ENCODE data around the gene MYL5.
"Not testable (repeated sequence)": the region's sequence is repeated elsewhere in the genome, so short reads cannot be mapped to it uniquely, and the experiment has no call there.

The MYL5 gene

DNA sequence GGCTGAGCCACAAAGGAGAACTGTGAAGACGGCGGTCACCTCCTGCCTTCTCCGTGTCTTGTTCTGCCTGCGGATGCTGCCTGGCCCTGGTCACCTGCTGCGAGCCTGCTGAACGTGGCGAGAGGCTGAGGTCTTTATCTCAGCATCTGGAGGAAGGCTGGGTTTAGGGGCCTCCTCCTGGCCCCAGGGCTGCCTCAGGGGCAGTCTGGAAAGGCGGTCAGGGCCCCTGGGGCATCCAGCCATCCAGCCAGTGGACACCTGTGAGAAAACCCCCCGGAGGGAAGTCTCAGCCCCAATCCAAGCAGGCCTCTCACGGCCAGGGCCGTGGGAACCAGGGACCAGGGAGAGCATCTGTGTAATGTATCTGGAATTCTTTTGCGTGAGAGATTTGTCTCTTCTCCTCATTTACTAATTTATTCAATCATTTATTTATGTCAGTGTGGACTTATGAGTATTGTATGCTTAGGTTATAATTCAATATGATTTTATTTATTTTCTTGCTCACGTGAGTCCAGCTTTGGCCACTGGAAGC is 37.6 kb upstream of the MYL5 start:
- FAIRE-seq = no peak

DNA sequence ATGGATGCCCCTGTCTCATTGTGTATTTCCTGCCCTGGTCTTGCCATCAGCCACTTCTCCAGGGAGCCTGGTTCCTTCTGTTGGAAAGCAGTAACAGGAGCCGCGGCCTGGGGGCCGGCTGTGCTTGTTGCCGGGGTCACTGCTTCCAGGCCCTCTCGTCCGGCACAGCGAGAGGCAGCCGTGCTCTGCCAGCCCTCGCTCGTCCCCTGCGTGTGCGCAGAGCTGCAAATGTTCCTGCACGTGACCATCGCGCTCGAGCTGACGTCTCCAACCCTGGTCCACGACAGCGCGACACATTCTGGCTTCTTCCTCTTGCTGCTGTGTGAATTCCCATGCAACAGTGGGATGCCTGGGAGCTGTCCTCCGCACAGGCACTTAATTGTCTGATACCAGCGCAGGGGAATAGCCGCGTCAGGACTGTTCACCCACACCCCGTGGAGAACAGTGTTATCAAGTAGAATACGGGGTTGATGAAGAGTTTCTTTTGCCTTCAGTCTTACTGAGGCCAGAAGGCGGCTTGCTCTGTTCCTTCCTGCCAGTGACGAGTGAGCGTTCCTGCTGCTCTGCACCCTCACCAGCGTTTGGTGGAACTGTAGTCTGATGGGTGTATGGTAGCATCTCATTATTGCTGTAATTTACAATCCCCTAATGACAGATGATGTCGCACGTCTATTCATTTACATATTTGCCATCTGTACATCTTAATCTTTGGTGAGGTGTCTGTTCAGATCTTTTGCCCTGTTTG is 36.6 kb upstream of the MYL5 start:
- no peak for FAIRE-seq

DNA sequence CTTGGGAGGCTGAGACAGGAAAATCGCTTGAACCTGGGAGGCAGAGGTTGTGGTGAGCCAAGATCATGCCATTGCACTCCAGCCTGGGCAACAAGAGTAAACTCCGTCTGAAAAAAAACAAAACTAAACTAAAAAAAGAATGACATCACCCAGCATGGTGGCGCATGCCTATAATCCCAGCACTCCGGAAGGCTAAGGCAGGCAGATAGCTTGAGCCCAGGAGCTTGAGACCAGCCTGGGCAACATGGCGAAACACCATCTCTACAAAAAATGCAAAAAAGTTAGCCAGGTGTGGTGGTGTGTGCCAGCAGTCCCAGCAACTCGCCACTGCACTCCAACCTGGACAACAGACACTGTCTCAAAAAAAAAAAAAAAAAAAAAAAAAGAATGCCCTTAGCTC is 32.0 kb upstream of the MYL5 start:
- FAIRE-seq = not testable (repeated sequence)

DNA sequence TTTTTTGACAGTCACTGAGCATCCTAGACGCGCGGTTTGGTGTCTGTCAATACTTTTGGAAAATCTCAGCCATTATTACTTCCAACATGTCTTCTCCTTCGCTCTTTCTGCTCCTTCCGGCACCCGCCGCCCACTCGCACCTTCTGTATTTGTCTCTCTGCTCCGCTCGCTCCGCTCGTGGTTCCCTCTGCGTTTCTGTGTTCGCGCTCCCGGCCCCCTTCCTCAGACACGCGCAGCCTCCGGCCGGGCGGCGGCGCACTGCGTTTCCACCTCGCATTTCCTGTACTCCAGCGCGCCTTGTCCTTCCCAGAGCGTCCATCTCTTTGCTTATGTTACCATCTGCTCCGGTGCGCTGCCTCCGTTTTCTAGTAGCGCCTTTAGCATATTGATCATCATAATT is 27.9 kb upstream of the MYL5 start:
- no peak for FAIRE-seq

DNA sequence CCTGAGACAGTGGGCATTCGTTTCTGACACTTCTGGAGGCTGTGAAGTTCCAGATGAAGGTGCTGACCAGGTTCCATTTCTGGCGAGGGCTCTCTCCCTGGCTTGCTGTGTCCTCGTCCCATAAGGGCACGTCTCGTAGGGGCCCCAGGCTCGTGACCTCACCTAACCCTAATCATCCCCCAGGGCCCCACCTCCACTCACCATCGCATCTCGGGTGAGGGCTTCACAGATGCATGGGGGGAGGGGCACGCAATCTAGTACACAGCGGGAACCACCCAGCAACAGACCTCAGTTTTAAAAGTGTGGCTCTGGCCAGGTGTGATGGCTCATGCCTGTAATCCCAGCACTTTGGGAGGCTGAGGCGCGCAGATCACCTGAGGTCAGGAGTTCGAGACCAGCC is 26.9 kb upstream of the MYL5 start:
- FAIRE-seq = no peak

DNA sequence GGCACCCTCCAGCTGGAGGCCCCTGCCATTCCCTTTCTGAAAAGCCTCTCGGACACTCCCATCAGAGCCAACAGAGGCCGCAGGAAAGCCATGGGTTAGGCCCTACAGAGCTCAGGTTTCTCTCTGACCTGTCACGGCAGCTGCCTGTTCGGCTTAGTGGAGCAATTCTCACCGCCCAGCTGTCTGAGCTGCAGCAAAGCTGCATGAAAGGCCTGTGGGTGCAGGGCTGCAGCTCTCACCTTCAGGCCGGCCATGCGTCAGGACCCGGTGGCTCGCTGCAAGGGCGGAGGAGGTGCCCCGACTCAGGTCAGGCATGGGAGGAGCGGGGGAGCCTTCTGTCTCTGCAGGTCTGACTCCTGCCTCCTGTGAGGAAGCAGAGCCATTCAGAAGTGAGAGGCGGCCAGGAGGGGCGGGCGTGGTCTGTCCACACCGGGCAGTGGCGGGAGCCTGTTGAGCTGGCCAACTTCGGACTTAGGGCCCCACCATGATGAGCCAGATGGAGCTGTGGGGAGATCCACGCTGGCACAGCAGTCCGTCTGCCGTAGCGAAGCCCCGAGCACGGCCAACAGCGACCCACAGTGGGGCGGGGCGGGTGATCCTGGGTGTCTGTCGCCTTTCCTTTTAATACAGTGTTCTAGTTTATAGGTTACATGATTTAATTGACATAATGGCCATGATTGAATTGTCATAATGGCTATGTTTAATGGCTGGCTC is 25.6 kb upstream of the MYL5 start:
- no peak for FAIRE-seq

DNA sequence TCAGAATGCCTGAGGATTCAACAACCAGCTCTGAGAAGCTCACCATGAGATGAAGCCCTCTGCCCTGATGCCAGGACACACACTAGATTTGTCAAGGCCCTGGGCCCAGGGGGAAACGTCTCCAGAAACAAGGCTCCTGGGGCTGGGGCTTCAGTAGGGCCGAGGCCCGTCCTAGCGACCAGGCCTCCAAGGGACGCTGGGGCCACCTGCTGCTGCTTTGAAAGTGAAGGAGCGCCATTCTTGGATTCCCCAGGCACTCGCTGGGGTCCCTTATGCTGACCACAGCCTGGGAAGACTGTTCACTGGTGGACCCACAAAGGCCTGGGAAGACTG is 25.1 kb upstream of the MYL5 start:
- no peak for FAIRE-seq

DNA sequence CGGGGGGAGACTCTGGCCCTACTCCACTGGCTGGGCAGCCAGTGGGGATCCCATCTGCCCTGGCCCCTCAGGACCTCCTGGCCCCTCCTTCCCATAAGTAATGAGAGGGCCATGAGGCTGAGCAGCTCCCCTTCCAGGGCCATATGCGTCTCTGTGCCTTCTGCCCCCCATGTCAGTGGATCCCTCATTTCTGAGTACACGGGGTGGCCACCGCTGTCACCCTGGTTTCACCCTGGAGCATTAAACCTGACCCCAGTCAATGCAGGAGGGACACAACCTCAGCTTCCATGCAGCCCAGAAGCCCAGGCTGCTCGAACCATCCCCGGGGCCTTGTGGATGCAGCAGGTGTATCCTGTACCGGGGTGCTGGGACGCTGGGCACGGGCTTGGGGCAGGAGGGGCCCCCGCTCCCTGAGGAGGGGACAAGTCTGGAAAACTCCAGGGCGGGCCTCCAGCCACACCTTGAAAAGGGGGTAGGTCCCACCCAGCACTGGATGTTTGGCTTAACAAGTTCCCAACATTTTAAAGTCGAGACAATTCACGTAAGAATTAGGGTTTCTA is 24.5 kb upstream of the MYL5 start:
- FAIRE-seq = no peak

DNA sequence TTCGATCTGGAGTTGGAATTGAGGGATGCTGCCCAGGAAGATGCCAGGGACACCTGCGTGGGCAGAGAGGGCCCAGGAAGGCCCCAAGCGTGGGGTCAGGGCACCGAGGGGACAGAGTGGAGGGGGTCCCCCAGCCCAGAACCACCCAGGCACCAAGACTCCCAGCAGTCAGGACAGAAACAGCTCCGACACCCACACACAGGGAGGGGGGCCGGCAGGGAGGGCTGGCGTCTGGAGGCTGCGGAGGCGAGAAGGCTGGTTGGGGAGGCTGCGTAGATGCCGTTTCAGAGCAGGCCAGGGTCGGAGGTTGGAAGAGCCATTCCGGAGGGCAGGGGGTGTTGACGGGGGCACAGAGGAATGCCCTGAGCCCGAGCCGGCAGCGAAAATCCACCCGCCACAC is 23.9 kb upstream of the MYL5 start:
- no peak for FAIRE-seq

DNA sequence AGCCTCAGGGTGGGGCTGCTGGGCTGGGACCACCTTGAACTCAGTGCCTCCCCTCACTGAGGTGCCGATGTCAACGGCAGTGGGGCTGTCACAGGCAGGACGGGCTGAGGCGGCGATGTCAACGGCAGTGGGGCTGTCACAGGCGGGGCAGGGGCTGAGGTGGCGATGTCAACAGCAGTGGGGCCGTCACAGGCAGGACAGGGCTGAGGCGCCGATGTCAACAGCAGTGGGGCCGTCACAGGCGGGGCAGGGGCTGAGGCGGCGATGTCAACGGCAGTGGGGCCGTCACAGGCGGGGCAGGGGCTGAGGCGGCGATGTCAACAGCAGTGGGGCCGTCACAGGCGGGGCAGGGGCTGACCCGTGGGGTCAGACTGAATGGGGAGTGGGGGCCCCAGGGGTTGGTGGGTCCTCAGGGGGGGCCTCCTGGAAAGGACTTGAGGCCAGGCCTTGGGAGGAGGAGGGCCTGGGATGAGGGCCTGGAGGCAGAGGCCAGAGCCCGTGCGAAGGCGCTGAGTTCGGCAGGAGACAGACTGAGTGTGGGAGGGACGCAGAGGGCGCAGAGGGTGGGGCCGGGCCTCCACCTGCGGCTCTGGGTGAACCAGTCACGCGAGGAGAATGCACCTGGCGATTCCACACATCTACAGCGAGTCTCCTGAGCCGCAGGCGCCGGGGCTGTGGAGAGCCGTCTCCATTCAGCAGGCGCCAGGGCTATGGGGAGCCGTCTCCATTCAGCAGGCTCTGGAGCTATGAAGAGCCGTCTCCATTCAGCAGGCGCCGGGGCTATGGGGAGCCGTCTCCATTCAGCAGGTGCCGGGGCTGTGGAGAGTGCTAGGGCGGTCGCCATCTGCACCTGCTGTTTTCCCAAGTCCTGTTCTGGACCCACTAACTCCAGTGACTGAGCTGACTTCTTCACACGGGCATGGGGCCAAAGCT is 23.1 kb upstream of the MYL5 start:
- FAIRE-seq = no peak

DNA sequence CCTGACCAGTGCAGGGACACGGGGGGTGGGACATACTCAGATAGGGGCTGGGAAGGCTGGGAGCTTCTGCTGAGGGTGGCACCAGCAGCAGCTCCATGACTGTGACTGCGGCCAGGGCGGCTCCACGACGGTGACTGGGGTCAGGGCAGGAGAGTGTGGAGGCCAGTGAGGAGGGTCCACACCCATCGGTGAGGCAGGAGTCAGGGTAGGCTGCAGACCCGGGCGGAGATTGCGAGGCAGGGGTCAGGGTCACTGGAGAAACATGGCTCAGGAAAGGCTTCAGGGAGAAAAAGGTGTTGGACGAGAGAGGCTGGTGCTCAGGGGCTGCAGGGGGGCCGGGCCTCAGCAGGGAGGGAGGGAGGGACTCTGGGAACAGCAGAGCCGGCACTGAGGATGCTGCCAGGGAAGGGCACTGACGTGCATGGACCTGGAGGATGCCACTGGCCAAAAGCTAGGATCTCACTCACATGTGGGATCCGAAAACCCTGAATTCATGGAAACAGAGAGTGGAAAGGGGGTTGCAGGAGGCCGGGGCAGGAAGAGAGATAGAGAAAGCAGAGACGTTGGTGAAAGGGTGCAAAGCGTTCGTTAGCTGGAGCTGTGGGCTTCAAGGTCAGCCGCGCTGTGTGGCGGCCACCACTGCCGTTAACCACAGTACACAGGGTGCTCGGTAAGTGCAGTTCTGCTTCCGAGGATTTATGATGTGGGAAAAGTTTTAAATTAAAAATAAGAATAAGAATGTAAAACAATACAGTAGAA is 22.3 kb upstream of the MYL5 start:
- FAIRE-seq = no peak

DNA sequence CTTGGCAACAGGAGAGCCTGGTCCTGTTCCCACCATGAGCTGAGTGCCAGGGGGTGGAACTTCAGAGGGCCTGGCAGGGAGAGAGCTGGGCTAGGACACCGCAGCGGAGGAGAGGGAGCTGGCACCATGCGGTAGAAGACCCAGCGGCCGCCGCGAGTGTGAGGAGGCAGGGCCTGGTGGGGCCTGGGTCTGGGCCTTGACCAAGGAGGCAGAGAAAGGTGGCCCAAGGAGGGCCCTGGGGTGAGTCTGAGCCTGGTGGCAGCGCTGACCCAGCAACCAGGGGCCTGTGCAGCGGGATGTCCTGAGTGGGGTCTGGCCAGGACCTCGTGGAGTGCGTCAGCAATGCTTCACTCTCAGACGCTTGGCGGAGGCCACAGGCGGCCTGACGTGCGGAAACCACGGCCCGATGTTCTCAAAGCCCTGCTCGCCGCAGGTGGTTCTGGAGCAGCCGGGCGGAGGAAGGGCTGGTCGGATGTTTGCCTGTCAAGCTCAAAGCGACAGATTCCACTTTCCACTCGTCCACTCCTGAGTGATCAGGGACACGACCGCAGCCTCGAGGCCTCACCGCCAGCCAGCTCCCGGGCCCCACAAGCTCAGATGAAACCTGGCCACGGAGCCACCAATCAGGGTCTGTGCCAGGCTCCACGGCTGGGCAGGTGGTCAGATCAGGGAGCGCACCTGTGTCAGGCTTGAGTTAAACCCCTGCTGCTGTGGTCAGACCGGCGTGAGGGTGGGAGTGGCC is 21.1 kb upstream of the MYL5 start:
- FAIRE-seq = no peak

DNA sequence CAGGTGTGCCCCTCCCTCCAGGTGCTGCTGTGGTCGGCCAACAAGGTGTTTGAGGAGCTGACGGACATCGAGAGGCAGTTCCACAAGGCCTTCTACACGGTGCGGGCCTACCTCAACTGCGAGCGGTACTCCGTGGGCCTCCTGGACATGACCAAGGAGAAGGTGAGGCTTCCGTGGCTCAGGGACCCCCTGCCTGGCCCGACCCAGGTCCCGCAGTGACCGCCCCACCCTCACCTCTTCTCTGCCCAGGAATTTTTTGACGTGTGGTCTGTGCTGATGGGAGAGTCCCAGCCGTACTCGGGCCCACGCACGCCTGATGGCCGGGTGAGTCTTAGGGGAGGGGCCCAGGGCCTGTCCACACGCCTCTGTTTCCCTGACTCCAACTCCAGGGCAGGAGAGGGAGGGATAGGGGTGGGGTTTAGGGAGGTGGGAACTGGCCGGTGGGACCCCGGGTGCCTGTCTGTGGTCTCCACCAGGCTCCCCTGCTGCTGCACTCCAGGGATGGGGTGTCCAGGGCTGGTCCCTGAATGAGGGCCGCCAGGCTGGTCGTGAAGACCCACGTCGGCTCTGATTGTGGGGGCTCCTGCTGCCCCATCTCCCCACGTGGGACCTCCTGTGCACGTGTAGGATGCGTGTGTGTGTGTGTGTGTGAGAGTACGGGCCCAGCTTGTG is 20.4 kb upstream of the MYL5 start:
- no peak for FAIRE-seq

DNA sequence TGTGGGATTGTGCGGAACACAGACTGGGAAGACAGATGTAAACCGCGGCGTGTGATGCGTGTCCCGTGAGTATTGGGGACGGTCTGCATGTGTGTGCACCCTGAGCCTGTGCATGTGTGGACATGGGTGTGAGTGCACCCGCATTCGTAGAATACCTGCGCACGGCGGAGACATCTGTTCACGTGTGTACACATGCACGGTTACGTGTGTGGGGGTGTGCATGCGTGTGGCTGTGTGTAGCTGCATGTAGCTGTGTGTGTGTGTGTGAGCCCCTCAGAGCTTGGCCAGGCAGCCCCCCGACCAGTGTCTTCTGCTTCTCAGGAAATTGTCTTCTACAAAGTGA is 19.9 kb upstream of the MYL5 start:
- FAIRE-seq = no peak

DNA sequence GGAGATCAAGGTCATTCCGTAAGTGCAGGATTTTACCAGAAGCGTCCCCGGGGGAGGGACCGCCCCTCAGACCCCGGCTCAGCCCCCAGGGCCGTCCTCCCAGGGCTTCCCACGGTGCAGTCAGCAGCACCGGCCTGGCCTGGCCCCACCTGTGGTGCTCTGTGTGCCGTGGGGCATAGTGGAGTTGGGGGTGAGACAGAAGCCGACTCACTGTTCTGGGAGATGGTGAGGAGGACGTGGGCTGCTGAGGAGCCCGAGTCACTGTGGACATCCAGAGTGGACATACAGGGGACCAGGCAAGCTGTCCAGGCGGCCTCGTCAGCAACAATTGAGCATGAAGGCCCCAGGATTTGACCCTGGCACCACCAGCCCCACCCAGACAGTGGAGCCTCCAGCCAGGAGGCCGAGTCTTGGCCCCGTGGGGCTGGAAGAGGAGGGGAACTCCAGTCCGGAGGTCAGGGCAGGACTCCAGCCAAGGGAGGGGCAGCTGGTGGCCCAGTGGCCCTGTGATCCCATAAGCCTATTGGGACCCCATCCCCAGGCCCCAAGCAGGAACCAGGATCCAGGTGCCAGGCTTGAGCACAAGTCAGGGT is 19.4 kb upstream of the MYL5 start:
- no peak for FAIRE-seq

DNA sequence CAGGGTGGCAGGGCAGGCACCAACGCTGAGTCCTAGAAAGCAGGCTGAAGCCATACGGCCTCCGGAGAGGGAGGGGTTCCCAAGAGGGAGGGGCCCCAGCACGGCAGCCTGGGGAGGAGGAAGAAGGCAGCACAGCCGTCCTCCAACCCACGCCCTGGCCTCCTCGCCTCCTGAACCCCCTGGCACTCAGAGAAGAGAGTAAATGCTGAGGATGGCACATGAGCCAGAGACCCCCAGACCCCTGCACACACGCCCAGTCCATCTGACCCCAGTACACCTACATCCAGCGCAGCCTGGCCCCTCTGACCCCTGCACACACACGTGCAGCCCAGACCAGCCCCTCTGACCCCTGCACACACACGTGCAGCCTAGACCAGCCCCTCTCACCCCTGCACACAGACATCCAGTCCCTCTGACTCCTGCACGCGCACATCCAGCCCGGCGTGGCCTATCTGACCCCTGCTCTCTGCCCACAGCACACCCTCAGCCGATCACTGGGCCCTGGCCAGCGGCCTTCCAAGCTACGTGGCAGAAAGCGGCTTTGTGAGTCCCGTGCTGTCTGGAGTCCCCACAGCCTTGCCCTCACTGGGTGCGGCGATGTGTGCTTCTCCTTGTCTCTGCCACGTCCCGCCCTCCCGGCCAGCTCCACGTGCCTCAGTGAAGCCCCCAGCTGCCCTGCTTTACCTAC is 18.7 kb upstream of the MYL5 start:
- no peak for FAIRE-seq

DNA sequence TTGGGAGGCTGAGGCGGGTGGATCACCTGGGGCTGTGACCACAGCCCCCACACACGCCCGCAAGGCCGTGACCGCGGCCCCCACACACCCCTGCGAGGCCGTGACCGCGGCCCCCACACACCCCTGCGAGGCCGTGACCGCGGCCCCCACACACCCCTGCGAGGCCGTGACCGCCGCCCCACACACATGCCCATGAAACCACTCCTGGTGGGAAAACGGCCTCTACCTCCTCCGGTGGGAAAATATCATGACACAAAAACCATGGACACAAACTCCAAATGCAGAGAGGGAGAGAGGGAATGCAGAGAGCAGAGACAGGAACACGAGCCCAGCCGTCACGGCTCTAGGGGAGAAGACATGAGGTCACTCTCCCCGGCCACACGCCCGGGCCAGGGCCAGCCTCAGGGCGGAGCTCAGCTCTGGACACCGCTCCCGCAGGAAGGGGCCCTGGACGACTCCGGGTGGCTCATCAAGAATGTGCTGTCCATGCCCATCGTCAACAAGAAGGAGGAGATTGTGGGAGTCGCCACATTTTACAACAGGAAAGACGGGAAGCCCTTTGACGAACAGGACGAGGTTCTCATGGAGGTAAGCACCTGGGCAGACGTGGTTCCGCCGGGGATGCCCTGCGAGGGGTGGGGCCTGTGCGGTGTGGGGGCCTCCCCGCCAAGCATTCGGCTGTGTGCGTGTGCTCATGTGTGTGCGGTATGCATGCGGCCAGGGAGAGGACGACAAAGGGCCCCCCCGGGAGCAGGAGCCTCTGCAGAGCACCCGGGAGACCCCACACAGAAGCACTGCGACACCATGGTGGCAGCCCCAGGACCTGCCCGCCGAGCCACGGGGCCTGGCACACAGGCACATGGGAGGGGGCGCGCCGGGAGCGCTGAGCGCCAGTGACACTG is 17.7 kb upstream of the MYL5 start:
- no peak for FAIRE-seq

DNA sequence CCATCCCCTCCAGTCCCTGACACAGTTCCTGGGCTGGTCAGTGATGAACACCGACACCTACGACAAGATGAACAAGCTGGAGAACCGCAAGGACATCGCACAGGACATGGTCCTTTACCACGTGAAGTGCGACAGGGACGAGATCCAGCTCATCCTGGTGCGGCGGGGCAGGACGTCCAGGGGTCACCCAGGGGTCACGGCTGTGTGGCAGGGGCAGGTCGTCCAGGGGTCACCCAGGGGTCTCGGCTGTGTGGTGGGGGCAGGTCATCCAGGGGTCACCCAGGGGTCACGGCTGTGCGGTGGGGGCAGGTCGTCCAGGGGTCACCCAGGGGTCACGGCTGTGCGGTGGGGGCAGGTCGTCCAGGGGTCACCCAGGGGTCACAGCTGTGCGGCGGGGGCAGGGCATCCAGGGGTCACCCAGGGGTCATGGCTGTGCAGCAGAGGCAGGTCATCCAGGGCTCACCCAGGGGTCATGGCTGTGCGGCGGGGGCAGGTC is 17.0 kb upstream of the MYL5 start:
- FAIRE-seq = no peak

Data from islet of Langerhans (tissue), 1 donor.